CD4-positive, alpha-beta T cell (primary cell): ENCODE data around the gene EPB41L3. TPM values are rescaled to one million over a fixed set of nuclear protein-coding genes. Genes with fewer than 3 reads are reported as not detected.

Source experiments
- ATAC-seq: fragments of 200-7000 bp; cut with Tn5 transposase; one replicate; pipeline ENCODE4 v1.10.0; 2022; ENCODE audit warnings: mild to moderate bottlenecking; ENCODE audit not compliant: poor library complexity
- CTCF ChIA-PET: fragments of 350-600 bp; sonication (Branson Sonifier 250); formaldehyde crosslinking; loops from one replicate; lab custom pipeline; 2021; ENCODE audit warnings: antibody characterized with exemption, inconsistent platforms; lab: Charles Lee
- POLR2A ChIA-PET: fragments of 350-600 bp; sonication (Branson Sonifier 250); formaldehyde crosslinking; loops from one replicate; lab custom pipeline; 2021; ENCODE audit warnings: antibody characterized with exemption, inconsistent platforms; lab: Charles Lee
- DNase-seq, 14 experiments: peaks; one replicate each; pipeline ENCODE4 v3.0.0-alpha.2; 2013 to 2020; ENCODE audit warnings: mixed read lengths in 2 of 14
- H3K27ac ChIP-seq, 2 donors: one replicate each; pipeline versions ENCODE4 v1.5.1 to v1.7.0; 2013; ENCODE audit warnings: low read length in 2 of 2, low read depth in 1 of 2, mild to moderate bottlenecking in 1 of 2
- H3K27me3 ChIP-seq, 2 experiments: 1 replicate in 1 of 2; 2 replicates in 1 of 2; pipeline versions ENCODE4 v1.6.1 to v1.7.0; 2013; ENCODE audit warnings: low read length in 2 of 2, control low read depth in 1 of 2, mild to moderate bottlenecking in 1 of 2, moderate library complexity in 1 of 2; ENCODE audit not compliant: insufficient read depth in 2 of 2, control insufficient read depth in 1 of 2
- H3K36me3 ChIP-seq: one replicate; pipeline ENCODE4 v1.6.1; 2013; ENCODE audit warnings: low read length, control low read depth; ENCODE audit not compliant: insufficient read depth
- H3K4me1 ChIP-seq: one replicate; pipeline ENCODE4 v1.6.1; 2013; ENCODE audit warnings: low read length, control low read depth; ENCODE audit not compliant: insufficient read depth
- H3K4me3 ChIP-seq: one replicate; pipeline ENCODE4 v1.5.1; 2013; ENCODE audit warnings: mild to moderate bottlenecking, low read length, moderate library complexity
- H3K9me3 ChIP-seq, 2 experiments: 1 replicate in 1 of 2; 2 replicates in 1 of 2; pipeline versions ENCODE4 v1.6.1 to v1.7.0; 2013; ENCODE audit warnings: low read length in 2 of 2, mild to moderate bottlenecking in 2 of 2, control low read depth in 1 of 2, moderate library complexity in 1 of 2; ENCODE audit not compliant: control insufficient read depth in 1 of 2, insufficient read depth in 1 of 2
- H3K27ac Mint-ChIP-seq: one replicate; pipeline ENCODE4 v1.8.0; 2020; ENCODE audit warnings: mixed read lengths
- H3K27me3 Mint-ChIP-seq: one replicate; pipeline ENCODE4 v1.8.0; 2021; ENCODE audit warnings: mixed read lengths
- H3K36me3 Mint-ChIP-seq: one replicate; pipeline ENCODE4 v1.8.0; 2021; ENCODE audit warnings: low read depth, mixed read lengths
- H3K4me1 Mint-ChIP-seq: one replicate; pipeline ENCODE4 v1.8.0; 2021; ENCODE audit warnings: low read depth, mixed read lengths
- H3K4me3 Mint-ChIP-seq: one replicate; pipeline ENCODE4 v1.8.0; 2020; ENCODE audit warnings: mild to moderate bottlenecking, mixed read lengths
- H3K9me3 Mint-ChIP-seq: one replicate; pipeline ENCODE4 v1.8.0; 2020; ENCODE audit warnings: mixed read lengths
- CTCF ChIP-seq: fragments of 200-600 bp; IDR thresholded peaks from one replicate; pipeline ENCODE4 v1.8.0; 2022; ENCODE audit warnings: antibody characterized with exemption, mild to moderate bottlenecking
- intact Hi-C, 2 experiments: fragments of 100-400 bp; cut with DNase I in 1 of 2; cut with micrococcal nuclease in 1 of 2; formaldehyde crosslinking; loops; one replicate each; pipeline versions ENCODE4 v1.15.1 to v1.9.0; 2023 to 2025; cut with DNase I, micrococcal nuclease
- total RNA-seq, 174 experiments: library from RNA in 2 of 174; stranded (reverse) in 2 of 174; gene quantifications; one replicate each; pipeline ENCODE4 v1.2.3 and lab custom pipeline; 2021 to 2026

Gene EPB41L3
- total RNA-seq, 2 experiments from 2014 or later = 10.9 to 11.2 TPM

GRCh38 chr18:5419601-5420000 lies 124.2 kb downstream of the EPB41L3 start:
- no peak for ATAC-seq
- H3K36me3 Mint-ChIP-seq = no peaks in the 10 kb centered on the region
- Histone ChIP-seq H3K4me1 (no peaks in the 10 kb centered on the region), H3K36me3 (no peaks in the 10 kb centered on the region), H3K27me3 (peaks cover 0 to 2% of the 10 kb centered on the region in 2 experiments), H3K27ac (no peak overlapping the region), H3K9me3 (no peaks in the 10 kb centered on the region), H3K4me3 (no peak overlapping the region)
- DNase-seq = no peak
- H3K27ac Mint-ChIP-seq = no peak overlapping the region
- ChIA-PET CTCF (no interaction called here), POLR2A (no interaction called here)
- intact Hi-C loops = no loop called here
- H3K4me1 Mint-ChIP-seq = peaks cover under 1% of the 10 kb centered on the region
- no peak for TF ChIP-seq CTCF
- no peaks in the 10 kb centered on the region for H3K9me3 Mint-ChIP-seq
- H3K4me3 Mint-ChIP-seq = no peak overlapping the region
- peaks cover 13% of the 10 kb centered on the region for H3K27me3 Mint-ChIP-seq

GRCh38 chr18:5419030-5419429 lies 124.8 kb downstream of the EPB41L3 start:
- no peak for DNase-seq
- Mint-ChIP-seq H3K4me1 (no peaks in the 10 kb centered on the region), H3K4me3 (no peak overlapping the region), H3K36me3 (no peaks in the 10 kb centered on the region), H3K9me3 (no peaks in the 10 kb centered on the region), H3K27ac (no peak overlapping the region), H3K27me3 (peaks cover 13% of the 10 kb centered on the region)
- Histone ChIP-seq H3K4me3 (no peak overlapping the region), H3K4me1 (no peaks in the 10 kb centered on the region), H3K27me3 (peaks cover 0 to 2% of the 10 kb centered on the region in 2 experiments), H3K27ac (no peak overlapping the region), H3K9me3 (no peaks in the 10 kb centered on the region), H3K36me3 (no peaks in the 10 kb centered on the region)
- TF ChIP-seq CTCF = no peak
- POLR2A ChIA-PET = no interaction called here
- intact Hi-C loops = no loop called here
- CTCF ChIA-PET = no interaction called here
- no peak for ATAC-seq

GRCh38 chr18:5417342-5417741 lies 126.5 kb downstream of the EPB41L3 start:
- no peaks in the 10 kb centered on the region for H3K36me3 Mint-ChIP-seq
- H3K36me3 ChIP-seq = no peaks in the 10 kb centered on the region
- no peaks in the 10 kb centered on the region for H3K9me3 Mint-ChIP-seq

More at GRCh38 chr18:5417342-5417741, 126.5 kb downstream of the EPB41L3 start:
- no peaks in the 10 kb centered on the region for H3K4me1 Mint-ChIP-seq
- CTCF ChIA-PET = no interaction called here
- DNase-seq = peak in 2 of 14 experiments; percentile 35 to 41
- no peak for TF ChIP-seq CTCF
- intact Hi-C loops = no loop called here
- H3K27me3 Mint-ChIP-seq = peaks cover 13% of the 10 kb centered on the region
- H3K27ac Mint-ChIP-seq = no peak overlapping the region
- POLR2A ChIA-PET = no interaction called here
- Histone ChIP-seq H3K9me3 (no peaks in the 10 kb centered on the region), H3K27me3 (peaks cover 0 to 2% of the 10 kb centered on the region in 2 experiments), H3K4me3 (no peak overlapping the region), H3K27ac (no peak overlapping the region), H3K4me1 (no peaks in the 10 kb centered on the region)
- no peak for ATAC-seq
- no peak overlapping the region for H3K4me3 Mint-ChIP-seq
